ENCODE results near the gene RNF148.

DNA sequence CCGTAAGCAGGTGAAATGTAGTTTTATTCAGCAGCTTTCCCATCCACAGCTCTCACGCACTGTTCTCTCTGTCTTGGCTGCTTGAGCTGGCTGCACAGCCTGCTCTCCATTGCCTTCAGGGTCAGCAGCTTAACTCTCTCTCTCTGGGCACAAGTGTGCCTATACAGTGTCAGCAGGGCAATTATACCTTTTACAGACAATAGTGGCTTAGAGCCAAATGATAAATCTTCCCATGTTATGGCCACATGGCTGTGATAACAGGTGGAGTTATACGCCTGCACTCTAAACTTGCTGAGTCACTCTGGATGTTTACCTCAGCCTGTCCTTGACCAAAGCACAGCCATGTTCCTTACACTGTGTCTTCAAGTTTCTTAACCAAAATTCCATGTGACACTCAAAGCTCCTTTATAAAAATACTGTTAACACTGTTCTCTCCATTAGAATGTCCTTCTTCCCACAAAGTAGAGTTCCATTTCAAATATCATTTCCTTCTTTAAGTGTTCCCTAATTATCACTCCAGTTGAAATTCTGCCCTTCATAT lies 9.9 kb downstream of the RNF148 start:
- TF ChIP-seq SP2 (IDR thresholded peaks at IDR 0.05; ENCODE audit: low read length) (no peak), POLR2AphosphoS5 (IDR thresholded peaks at IDR 0.05; ENCODE audit: low read depth, low read length) (no peak), FOSL1 (IDR thresholded peaks at IDR 0.05; ENCODE audit: insufficient read depth, low read depth, low read length) (no peak), POLR2A (IDR thresholded peaks at IDR 0.05; ENCODE audit: control extremely low read depth in 1 of 2, low read depth in 2 of 2, low read length in 2 of 2) (no peak), MAFK (IDR thresholded peaks at IDR 0.05; ENCODE audit: low read depth, low read length) (no peak), EZH2 (IDR thresholded peaks at IDR 0.05; ENCODE audit: low read depth, low read length, severe bottlenecking) (no peak), ZNF274 (IDR thresholded peaks at IDR 0.05; ENCODE audit: borderline replicate concordance, extremely low read depth, low read length) (no peak), EP300 (IDR thresholded peaks at IDR 0.05; ENCODE audit: borderline replicate concordance in 1 of 2, low read depth in 2 of 2, low read length in 2 of 2) (no peak)
- TF ChIP-seq, protein P1, sequence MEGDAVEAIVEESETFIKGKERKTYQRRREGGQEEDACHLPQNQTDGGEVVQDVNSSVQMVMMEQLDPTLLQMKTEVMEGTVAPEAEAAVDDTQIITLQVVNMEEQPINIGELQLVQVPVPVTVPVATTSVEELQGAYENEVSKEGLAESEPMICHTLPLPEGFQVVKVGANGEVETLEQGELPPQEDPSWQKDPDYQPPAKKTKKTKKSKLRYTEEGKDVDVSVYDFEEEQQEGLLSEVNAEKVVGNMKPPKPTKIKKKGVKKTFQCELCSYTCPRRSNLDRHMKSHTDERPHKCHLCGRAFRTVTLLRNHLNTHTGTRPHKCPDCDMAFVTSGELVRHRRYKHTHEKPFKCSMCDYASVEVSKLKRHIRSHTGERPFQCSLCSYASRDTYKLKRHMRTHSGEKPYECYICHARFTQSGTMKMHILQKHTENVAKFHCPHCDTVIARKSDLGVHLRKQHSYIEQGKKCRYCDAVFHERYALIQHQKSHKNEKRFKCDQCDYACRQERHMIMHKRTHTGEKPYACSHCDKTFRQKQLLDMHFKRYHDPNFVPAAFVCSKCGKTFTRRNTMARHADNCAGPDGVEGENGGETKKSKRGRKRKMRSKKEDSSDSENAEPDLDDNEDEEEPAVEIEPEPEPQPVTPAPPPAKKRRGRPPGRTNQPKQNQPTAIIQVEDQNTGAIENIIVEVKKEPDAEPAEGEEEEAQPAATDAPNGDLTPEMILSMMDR (IDR thresholded peaks at IDR 0.05; ENCODE audit: control extremely low read depth in 1 of 3, insufficient read depth in 1 of 3, low read depth in 1 of 3, low read length in 3 of 3) = no peak
- TF ChIP-seq, protein P2, sequence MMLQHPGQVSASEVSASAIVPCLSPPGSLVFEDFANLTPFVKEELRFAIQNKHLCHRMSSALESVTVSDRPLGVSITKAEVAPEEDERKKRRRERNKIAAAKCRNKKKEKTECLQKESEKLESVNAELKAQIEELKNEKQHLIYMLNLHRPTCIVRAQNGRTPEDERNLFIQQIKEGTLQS (IDR thresholded peaks at IDR 0.05; ENCODE audit: insufficient read depth, low read depth, low read length) = no peak

Measured in H1 (cell line).